GM12892 (cell line): ENCODE data around the gene DUSP15.

Experiments used
- POLR2A ChIP-seq: IDR thresholded peaks from 2 replicates; pipeline ENCODE4 v1.6.1; 2011; ENCODE audit warnings: low read depth, low read length, control low read depth
- POLR2AphosphoS5 ChIP-seq: IDR thresholded peaks from 2 replicates; pipeline ENCODE4 v1.6.1; 2011; ENCODE audit warnings: low read depth, low read length, control low read depth

DNA sequence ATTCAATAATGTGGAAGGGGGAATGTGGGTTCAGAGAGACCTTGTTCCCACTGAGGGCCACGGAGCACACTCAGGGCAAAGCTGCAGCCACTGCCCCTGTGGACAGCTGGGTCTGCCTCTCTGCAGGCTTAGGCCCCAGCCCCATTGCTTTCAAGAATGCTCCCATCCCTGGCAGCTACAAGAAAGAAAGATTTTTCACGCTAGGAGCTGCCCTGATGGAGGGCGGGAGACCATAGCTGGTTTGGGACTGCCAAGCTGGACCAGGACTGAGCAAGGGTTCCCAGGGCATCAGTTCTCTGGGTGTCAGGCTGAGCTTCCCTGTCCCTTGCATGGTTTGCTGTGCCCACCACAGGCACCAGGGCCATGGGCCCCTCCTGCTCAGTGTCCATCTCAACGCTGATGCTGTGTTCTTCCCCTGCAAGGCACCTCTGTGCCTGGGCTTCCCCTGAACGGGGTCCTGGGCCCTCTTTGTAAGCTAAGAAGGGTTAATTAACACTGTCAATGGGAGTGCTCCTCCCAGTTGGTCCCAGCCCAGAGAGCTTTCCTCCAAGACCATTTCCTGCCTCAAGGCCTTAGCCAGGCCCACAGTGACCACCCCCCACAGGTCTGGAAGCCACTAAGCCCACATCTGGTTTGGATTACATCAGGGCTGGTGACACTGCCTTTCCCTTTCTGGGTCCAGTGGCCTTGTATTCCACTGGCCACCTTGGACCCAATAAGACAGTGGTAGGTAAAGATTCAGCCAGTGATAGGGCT is 33.3 kb downstream of the DUSP15 start:
- TF ChIP-seq POLR2AphosphoS5 (no peak), POLR2A (no peak)
